ENCODE results near the gene HNRNPAB. TPM values are rescaled to one million over a fixed set of nuclear protein-coding genes. Genes with fewer than 3 reads are reported as not detected.

Gene HNRNPAB
- total and polyA plus RNA-seq, 7 donors, result 74.1 to 243 (median 156) TPM

- H3K4me1 ChIP-seq, result peaks cover 6% of the 10 kb centered on the region
- no peaks in the 10 kb centered on the region for H3K9me3 ChIP-seq
- no peaks in the 10 kb centered on the region for H3K27me3 ChIP-seq (ENCODE audit: insufficient read depth in 3 of 3, low read length in 2 of 3)
- WGBS, 3 donors, result 76 to 85% (median 85%) methylated on average over 2 of the region's 2 CpGs
- H3K36me3 ChIP-seq (ENCODE audit: insufficient read depth in 1 of 2, low read depth in 1 of 2), result no peaks in the 10 kb centered on the region
- no peak overlapping the region for H3K27ac ChIP-seq
- no peak for DNase-seq
- intact Hi-C loops (cut with DNase I), result no loop called here
- TF ChIP-seq, protein P1, sequence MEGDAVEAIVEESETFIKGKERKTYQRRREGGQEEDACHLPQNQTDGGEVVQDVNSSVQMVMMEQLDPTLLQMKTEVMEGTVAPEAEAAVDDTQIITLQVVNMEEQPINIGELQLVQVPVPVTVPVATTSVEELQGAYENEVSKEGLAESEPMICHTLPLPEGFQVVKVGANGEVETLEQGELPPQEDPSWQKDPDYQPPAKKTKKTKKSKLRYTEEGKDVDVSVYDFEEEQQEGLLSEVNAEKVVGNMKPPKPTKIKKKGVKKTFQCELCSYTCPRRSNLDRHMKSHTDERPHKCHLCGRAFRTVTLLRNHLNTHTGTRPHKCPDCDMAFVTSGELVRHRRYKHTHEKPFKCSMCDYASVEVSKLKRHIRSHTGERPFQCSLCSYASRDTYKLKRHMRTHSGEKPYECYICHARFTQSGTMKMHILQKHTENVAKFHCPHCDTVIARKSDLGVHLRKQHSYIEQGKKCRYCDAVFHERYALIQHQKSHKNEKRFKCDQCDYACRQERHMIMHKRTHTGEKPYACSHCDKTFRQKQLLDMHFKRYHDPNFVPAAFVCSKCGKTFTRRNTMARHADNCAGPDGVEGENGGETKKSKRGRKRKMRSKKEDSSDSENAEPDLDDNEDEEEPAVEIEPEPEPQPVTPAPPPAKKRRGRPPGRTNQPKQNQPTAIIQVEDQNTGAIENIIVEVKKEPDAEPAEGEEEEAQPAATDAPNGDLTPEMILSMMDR (IDR thresholded peaks at IDR 0.05), result no peak
- no peak for ATAC-seq
- H3K4me3 ChIP-seq, result no peak overlapping the region
These were observed 40.2 kb downstream of the HNRNPAB start for GRCh38 chr5:178244576-178244975.

GRCh38 chr5:178245389-178245788 is 41.1 kb downstream of the HNRNPAB start:
- intact Hi-C loops (cut with DNase I), result no loop called here
- TF ChIP-seq, protein P1 (IDR thresholded peaks at IDR 0.05), result no peak
- H3K4me1 ChIP-seq, result peaks cover 3% of the 10 kb centered on the region
- no peak overlapping the region for H3K4me3 ChIP-seq
- H3K27me3 ChIP-seq (ENCODE audit: insufficient read depth in 3 of 3, low read length in 2 of 3), result no peaks in the 10 kb centered on the region
- ATAC-seq, result no peak
- H3K27ac ChIP-seq, result no peak overlapping the region
- DNase-seq, result no peak
- 84 to 92% (median 88%) methylated on average over 2 of the region's 2 CpGs for WGBS, 3 donors
- H3K36me3 ChIP-seq (ENCODE audit: insufficient read depth in 1 of 2, low read depth in 1 of 2), result no peaks in the 10 kb centered on the region
- H3K9me3 ChIP-seq, result no peaks in the 10 kb centered on the region

- H3K27ac ChIP-seq, result no peak overlapping the region
- H3K4me3 ChIP-seq, result no peak overlapping the region
- intact Hi-C loops (cut with DNase I), result no loop called here
- H3K36me3 ChIP-seq (ENCODE audit: insufficient read depth in 1 of 2, low read depth in 1 of 2), result no peaks in the 10 kb centered on the region
- ATAC-seq, result no peak
- no peaks in the 10 kb centered on the region for H3K4me1 ChIP-seq
- H3K9me3 ChIP-seq, result no peaks in the 10 kb centered on the region
- TF ChIP-seq, protein P1 (IDR thresholded peaks at IDR 0.05), result no peak
- whole genome bisulfite sequencing, 3 donors, result 50 to 59% (median 54%) methylated on average over 14 to 15 of the region's 15 CpGs
- no peak for DNase-seq
- H3K27me3 ChIP-seq (ENCODE audit: insufficient read depth in 3 of 3, low read length in 2 of 3), result no peaks in the 10 kb centered on the region
These were observed 42.4 kb downstream of the HNRNPAB start for GRCh38 chr5:178246624-178247279.

DNA sequence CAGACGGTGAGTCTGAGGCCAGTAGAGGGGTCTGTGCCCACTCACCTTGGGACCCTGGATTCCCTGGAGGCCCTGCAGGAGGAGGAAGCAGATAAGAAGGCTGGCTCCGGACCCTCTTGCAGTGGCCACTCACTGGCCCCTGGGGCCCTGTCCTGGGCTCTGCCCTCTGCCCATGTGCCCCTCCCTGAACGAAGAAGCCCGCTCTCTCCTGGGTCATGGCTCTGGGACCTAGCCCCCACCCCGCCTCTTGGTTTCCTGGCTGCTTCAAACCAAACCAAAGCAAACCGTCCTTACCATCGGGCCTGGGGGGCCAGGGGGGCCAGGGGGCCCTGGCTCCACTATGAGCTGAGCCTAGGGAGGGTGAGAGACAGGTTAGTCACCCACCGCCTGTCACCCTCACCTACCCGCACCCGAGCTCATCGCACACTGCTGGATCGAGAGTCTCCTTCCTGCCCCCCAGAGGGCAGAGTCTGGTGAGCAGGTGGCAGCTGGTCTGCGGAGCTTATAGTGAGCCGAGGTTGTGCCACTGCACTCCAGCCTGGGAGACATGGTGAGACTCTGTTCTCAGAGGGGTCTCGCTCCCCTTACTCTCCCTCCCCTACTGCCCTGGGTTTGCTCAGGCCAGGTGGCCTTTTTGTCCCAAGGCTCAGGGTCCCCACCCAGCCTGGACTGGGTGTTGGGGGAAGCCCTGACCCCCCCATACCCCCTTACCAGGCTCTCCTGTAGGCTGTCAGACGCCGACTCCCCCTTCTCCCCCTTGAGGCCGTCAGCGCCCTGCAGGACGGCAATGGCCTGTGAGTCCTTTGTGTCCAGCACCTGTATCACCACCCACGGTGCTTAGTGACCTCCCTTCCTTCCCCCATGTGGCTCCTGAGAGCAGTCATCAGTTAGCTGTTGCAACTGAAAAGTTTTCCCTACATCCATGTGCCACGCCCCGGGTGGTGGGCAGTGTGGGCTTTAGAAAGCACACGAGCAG is 43.4 kb downstream of the HNRNPAB start:
- DNase-seq, result no peak
- WGBS, 3 donors, result 65 to 73% (median 67%) methylated on average over 24 of the region's 24 CpGs
- Histone ChIP-seq H3K36me3 (ENCODE audit: insufficient read depth in 1 of 2, low read depth in 1 of 2) (no peaks in the 10 kb centered on the region), H3K9me3 (no peaks in the 10 kb centered on the region), H3K4me1 (no peaks in the 10 kb centered on the region), H3K27me3 (ENCODE audit: insufficient read depth in 3 of 3, low read length in 2 of 3) (no peaks in the 10 kb centered on the region), H3K4me3 (no peak overlapping the region), H3K27ac (no peak overlapping the region)
- TF ChIP-seq, protein P1 (IDR thresholded peaks at IDR 0.05), result no peak
- intact Hi-C loops (cut with DNase I), result no loop called here
- ATAC-seq, result no peak
